HK-2 (cell line): ENCODE results near the gene POLG.

Experiments
- DNase-seq: peaks from one replicate; pipeline ENCODE4 v3.0.0-alpha.2; 2018; ENCODE audit not compliant: unreplicated experiment

Gene POLG

GRCh38 chr15:89326316-89326715 lies 8.3 kb downstream of the POLG start:
- DNase-seq = no peak

- DNase-seq = no peak
Observed at GRCh38 chr15:89325039-89325803, 9.4 kb downstream of the POLG start.

GRCh38 chr15:89323825-89324224 lies 10.8 kb downstream of the POLG start:
- DNase-seq = no peak

- no peak for DNase-seq
Observed at GRCh38 chr15:89322822-89323221, 11.8 kb downstream of the POLG start.

- no peak for DNase-seq
Observed at GRCh38 chr15:89321521-89322410, 12.9 kb downstream of the POLG start.

- no peak for DNase-seq
Observed at GRCh38 chr15:89320200-89320599, 14.4 kb downstream of the POLG start.

GRCh38 chr15:89319678-89320077 lies 14.9 kb downstream of the POLG start:
- no peak for DNase-seq

- DNase-seq = no peak
Observed at GRCh38 chr15:89317186-89317720, 17.4 kb downstream of the POLG start.

GRCh38 chr15:89316504-89316903 lies 18.1 kb downstream of the POLG start:
- DNase-seq = no peak

- no peak for DNase-seq
Observed at GRCh38 chr15:89315375-89315929, 19.2 kb downstream of the POLG start.

- no peak for DNase-seq
Observed at GRCh38 chr15:89309993-89310392, 24.6 kb downstream of the POLG start.

- DNase-seq = no peak
Observed at GRCh38 chr15:89308236-89308635, 26.4 kb downstream of the POLG start.

- no peak for DNase-seq
Observed at GRCh38 chr15:89307791-89308190, 26.8 kb downstream of the POLG start.

- DNase-seq = no peak
Observed at GRCh38 chr15:89307046-89307587, 27.5 kb downstream of the POLG start.

- no peak for DNase-seq
Observed at GRCh38 chr15:89305395-89305794, 29.2 kb downstream of the POLG start.

- no peak for DNase-seq
Observed at GRCh38 chr15:89303986-89304385, 30.6 kb downstream of the POLG start.

GRCh38 chr15:89301304-89302089 lies 33.1 kb downstream of the POLG start:
- DNase-seq = no peak

GRCh38 chr15:89299896-89300295 lies 34.7 kb downstream of the POLG start:
- DNase-seq = no peak

- no peak for DNase-seq
Observed at GRCh38 chr15:89293012-89293411, 41.6 kb downstream of the POLG start.

GRCh38 chr15:89291934-89292438 lies 42.6 kb downstream of the POLG start:
- no peak for DNase-seq

- DNase-seq = no peak
Observed at GRCh38 chr15:89283201-89283600, 51.4 kb downstream of the POLG start.
